NCI-H69 (cell line): ENCODE measurements around the gene P2RX5.

Experiments
- DNase-seq: peaks from one replicate; lab custom pipeline; 2025; lab: John Stamatoyannopoulos, UW

Gene P2RX5

DNA sequence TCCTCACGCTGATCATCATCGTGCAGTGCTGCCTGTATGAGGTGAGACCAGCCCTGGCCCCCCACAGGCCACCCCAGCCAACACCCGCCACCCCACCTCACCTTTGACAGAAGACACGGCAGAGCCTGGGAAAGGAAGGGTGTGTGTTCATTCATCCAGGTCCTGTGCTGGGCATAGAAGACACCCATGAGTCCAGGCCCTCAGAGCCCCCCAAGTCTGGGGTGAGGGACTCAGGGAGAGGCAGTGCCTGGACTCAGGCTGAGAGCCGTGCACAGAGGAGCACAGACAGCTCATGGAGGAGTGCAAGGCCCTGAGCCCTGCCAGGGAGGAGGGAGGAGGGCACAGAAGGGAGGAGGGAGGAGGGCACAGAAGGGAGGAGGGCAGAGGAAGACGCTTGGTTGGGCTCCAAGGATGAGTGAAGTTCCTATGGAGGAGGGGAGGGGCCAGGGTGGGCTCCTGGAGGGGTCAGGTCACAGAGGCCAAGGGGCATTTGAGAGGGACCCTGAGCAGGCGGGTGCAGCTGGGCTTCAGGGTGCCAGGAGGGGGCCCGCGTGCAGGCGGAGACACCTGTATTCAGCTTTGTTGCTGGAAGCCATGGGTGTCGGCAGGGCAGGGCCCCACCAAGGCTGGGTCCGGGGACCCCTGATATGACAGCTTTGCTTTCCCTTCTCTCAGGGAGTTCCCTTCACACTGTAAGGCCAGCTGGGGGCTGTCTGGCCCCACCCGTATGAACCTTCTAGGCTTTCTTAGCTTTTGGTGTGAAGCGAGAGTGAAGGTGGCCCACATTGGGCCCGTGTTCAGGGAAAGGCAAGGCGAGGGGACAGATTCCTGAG is 39.0 kb downstream of the P2RX5 start:
- no peak for DNase-seq

DNA sequence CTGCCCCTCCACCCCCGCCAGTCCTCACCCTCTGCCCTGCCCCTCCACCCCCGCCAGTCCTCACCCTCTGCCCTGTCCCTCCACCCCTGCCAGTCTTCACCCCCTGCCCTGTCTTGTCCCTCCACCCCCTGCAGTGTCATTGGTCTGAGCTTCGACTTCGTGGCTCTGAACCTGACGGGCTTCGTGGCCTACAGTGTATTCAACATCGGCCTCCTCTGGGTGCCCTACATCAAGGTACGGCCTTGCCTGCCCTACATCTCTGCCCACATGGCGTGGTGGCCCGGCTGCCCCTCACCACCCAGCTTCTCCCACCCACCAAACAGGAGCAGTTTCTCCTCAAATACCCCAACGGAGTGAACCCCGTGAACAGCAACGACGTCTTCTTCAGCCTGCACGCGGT is 39.6 kb downstream of the P2RX5 start:
- DNase-seq = no peak

DNA sequence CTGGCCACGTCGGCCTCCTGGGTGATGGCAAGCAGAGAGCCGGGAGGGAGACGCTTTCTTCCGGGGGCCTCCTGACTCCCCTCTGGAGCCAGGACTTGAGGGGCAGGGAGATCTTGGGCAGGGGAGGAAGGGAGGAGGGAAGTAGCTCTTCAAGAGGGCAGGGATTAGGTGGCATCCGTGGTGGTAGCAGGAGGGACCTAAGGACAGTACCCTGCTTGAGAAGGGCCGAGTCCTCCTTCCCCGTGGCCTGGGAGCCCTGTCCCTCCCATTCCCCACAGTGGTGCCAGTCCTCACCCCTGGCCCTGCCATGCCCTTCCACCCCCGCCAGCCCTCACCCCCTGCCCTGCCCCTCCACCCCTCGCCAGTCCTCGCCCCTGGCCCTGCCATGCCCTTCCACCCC is 40.2 kb downstream of the P2RX5 start:
- DNase-seq = no peak

DNA sequence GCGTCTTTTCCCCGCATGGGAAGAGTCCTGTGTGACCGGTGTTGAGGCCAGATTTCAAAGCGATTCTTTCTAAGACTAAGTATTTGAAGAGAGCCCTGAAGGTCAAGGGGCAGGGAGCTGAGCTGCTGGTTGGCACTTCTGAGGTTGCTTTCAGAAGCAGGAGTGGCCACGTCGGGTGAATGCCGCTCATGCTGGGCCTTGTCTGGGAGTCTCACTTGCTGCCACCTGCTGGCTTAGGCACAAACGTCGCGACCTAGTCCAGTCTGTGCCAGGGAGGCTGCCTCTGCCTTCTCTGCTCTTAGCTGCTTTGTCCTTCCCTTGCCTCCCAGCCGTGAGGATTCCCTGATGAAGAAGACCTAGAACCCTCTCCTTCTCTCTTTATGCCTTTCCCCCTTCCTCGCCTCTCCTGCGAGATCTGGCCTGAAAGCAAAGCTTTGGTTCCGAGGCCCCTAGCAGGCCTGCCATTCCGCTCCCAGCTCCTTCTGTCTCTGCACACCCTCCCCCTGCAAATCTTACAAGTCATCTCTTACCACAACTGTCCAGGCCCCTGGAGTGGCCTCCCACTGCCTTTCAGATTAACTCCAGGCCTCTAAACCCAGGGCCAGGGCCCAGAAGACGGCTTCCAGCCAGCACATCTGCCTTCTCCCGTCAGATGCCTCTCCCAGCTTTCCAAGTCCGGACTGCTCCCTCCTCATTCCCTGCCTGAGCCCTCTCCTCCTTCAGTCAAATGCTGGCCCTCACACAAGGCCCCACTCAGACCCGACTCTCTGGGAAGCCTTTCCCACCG is 48.0 kb downstream of the P2RX5 start:
- DNase-seq = peak; percentile 4

DNA sequence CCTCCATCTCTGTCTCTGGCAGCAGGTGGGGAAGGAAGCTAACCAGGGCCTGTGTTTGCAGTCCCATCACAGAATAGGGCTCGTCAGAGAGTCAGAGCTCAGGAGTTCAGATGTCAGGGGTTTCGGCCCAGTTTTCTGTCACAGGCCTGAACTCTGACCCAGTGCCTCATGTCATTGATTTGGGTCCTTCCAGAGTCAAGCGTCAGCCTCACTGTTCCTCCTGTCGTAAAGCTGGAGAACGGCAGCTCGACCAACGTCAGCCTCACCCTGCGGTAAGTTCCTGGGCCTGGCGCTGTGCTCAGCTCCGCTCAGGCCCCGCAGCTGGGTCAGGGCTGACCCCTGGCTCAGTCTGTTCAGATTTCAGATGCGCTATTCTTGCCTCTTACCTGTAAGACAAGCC is 48.7 kb downstream of the P2RX5 start:
- DNase-seq = no peak

DNA sequence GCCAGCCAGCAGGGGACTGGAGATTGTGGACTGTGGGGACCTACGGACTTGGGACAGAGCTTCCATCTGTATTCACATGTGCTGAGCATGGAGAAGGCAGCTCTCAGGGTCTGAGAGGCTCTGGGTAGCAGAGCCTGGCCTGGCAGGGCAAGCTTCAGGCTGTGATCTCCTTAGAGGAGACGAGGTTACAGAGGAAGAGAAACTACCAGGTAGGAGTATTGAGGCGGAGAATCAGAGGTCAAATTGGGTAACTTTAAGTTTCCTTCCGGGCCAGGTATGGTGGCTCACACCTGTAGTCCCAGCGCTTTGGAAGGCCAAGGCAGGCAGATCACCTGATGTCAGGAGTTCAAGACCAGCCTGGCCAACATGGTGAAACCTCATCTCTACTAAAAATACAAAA is 50.6 kb downstream of the P2RX5 start:
- DNase-seq = no peak

DNA sequence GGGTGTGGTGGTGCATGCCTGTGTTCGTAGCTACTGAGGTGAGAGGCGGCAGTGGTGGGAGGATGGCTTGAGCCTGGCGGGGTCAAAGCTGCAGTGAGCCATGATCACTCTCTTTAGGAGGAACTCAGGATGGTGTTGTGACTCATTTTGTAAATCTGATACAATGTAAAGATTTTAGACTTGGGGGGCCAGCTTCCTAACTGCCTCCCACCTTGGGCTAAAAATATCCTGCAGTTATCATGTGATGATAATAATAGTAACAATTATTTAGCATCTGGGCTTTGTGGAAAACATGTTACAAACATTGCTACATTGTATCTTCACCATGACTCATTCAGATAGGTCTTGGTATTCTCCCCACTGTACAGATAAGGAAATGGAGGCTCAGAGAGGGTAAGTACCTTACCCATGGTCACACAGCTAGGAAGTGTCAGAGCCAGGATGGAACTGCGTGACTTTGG is 52.0 kb downstream of the P2RX5 start:
- no peak for DNase-seq

DNA sequence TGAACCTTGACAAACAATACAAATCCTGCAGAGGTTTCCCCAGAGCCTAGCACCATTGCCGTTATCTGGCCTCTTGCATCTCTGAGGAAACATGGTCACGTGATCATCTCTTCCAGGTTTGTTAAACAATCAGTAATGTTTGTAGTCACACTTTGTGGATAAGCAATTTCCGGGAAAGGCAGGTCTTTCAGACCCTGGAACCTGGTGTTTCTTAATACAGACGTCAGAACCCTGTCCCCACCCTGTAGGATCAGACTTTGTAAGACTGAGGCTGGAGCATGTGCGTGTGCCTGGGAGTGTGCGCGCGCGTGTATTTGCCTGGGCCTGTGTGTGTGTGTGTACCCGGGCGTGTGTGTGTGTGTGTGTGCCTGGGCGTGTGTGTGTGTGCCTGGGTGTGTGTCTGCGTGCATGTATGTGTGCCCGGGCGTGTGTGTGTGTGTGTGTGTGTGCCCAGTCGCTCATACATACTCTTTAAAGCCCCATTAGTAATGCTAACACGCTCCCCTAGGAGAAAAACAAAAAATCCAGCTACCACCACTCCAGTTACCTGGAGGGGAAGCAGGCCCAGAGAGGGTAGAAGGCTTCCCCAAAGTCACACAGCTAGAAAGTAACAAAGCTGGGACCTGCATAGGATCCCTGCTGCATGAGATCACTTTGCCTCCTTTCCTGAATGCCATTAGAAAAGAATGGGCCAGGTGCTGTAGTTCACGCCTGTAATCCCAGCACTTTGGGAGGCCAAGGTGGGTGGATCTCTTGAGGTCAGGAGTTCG is 54.1 kb downstream of the P2RX5 start:
- DNase-seq = no peak

DNA sequence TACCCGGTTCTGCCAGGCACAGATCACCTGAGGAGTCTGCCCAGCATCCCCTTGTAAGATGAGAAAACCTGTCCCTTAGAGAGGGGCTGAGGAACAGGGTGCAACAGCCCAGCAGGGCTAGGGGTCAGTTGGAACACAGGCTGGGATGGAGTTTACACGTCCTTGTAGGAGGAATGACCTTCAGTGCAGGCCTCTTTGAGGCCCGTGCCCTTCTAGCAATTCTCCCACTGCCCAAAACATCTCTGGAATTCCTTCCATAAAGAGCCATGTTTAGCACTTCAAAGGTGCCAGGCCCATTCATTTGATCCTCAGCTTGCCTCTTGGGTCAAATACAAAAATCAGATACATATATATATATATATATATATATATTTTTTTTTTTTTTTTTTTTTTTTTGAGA is 54.9 kb downstream of the P2RX5 start:
- DNase-seq = no peak

DNA sequence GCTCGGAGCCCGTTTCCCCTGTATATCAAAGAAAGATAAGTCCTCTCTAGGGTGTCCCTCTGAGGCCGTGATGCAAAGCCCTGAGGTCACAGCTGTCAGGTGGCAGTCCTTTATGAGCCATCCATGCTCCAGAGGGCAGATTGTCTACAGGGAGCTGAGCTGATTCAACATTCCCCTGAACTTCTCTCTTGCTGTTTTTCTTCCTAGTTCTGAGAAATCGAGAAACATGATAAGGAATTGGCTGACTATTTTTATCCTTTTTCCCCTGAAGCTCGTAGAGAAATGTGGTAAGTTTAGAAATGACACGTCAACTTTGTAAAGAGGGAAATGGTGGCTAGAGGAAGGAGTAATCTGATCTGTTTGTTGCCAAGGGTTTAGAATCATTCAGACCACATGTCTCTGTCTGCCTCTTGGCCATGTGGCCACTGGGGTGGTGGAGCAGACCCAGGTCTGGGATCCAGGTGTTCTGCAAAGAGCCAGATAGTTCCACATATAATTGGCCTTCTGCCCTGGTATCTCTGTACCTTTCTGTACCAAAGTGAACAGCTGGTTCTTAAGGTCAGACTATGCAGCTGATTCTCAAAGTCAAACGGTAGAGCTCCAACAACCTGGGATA is 55.9 kb downstream of the P2RX5 start:
- no peak for DNase-seq

DNA sequence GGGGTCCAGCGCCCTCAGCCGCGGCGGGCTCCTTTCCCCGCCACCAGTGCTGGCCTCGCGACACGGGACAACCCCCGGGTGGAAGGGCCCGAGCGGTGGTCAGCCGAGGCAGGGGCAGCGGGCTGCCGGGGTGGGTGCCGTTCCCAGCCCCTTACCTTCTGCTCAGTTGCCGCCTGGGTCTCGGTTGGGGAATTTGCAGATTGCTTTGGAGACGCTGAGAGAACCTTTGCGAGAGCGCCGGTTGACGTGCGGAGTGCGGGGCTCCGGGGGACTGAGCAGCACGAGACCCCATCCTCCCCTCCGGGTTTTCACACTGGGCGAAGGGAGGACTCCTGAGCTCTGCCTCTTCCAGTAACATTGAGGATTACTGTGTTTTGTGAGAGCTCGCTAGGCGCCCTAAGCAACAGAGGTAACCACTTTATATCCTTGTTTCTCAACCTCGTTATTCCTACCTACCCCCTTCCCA is 59.0 kb downstream of the P2RX5 start:
- DNase-seq = no peak

DNA sequence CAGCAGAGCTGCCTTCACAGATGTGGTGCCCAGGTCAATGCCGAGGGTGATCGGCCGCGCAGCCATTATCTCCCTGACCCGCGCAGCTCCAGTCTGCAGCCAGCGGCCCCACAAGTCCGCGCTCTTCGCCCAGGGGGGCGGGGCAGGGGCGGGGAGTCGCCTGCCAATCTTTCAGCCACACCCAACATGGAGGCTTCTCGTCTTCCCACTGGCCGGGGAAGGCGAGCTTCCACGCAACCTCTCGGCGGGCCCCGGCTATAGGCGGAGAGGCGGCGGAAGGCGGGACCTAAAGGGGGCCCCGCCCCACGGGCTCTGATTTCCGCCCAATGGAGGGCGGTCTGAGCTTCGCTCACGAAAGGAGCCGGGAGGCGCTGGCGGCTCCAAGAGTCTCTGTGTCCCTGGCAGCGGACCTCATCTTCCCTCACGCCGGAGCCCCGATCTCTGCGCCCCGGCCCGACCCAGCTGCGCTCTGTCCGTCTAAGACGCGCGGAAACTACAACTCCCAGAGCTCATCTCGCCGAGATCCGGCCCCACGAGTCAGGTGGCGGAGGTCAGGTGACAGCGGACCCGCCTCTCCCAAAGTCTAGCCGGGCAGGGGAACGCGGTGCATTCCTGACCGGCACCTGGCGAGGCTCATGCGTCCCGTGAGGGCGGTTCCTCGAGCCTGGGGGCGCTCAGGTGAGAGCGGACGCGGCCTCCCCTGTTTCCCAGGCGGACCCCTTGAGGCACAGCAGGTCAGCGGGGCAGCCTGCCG is 59.6 kb downstream of the P2RX5 start, which contains the start of the genes CTNS and SHPK:
Gene CTNS (plus strand): TSS at position 607 of the 754 bp plus-strand sequence. CDS start 3,447 bp downstream, outside the sequence.
Gene SHPK (minus strand): TSS at position 97 of the 754 bp plus-strand sequence. CDS start 31 bp downstream, at position 66.
- DNase-seq = peak; percentile 95

DNA sequence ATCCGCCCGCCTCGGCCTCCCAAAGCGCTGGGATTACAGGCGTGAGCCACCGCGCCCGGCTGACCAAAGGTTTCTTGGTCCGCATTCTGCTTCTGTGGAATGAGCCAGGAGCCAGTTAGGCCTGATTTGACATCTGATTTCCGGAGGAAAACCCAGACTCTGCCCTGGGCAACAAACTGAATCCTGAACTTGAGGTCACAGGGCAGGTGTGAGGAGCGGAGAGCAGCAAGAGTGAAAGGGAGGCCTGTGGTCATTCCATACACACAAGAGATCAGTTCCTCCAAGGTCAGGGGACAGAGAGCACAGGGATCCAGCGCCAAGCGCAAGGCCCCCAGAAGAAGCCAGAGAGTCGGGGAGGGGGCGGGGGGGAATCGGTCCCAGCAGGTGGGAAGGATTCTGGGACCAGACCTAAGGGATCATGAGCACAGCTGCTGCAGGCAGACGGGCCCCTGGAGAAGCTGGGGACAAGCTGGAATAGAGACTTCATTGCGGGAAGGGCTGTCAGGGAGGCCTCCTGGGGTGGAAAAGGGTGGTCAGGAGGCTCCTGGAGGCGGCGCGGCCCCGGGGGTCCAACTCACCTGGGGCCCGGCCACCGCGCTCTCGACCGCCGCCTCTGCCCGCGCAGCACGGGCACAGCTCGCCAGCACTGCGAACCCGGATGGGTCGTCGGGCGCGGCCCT is 60.3 kb downstream of the P2RX5 start:
- peak; percentile 32 for DNase-seq

DNA sequence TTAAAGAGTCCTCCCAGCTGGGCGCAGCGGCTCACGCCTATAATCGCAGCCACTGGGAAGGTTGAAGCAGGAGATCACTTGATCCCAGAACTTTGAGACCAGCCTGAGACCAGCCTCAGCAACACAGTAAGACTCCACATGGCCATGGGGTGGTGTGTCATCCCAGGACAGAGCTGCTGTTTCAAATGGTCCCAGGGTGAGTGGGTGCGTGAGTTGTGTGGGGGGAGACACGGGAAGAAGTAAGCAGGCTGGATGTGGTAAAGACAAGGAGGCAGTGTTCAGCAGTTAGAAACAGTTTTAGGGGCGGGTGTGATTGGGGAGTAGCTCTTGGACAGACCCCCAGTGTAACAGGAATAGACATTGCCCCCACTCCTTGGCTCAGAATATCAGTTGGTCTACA is 63.7 kb downstream of the P2RX5 start:
- DNase-seq = no peak

DNA sequence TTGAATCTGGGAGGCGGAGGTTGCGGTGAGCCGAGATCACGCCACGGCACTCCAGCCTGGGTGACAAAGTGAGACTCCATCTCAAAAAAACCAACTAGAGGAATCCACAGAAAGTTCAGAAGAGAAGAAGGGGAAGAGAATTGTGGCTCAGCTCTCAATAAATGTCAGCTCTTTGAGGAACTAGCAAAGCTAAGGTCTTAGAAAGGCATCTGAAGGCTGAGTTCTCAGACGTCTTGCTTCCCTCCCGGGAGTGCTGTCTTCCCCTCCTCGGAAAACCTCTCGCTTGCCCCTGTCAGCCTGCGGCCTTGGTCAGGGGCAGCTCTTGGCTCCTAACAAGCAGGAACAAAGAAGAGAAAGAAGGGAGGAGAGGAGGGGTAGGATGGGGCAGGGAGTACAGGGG is 65.2 kb downstream of the P2RX5 start:
- no peak for DNase-seq

DNA sequence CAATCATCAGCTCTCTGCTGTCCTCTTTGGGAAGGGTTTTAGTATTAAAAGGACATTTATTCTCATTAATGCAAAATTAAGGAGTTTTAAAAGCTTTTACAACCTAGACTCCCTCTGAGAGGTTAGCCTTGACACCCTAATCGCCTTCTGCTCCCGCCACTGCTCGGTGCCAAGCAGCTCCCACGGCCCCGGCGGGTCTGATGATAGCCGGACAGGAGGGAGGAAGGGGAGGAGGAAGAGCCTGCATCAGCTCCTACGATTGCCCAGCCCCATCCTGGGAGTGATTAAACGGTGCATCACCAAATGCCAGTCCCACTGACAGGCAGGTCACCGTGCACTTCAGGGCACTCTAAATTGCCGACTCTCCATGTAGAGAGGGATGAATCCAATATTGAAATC is 68.2 kb downstream of the P2RX5 start:
- no peak for DNase-seq

DNA sequence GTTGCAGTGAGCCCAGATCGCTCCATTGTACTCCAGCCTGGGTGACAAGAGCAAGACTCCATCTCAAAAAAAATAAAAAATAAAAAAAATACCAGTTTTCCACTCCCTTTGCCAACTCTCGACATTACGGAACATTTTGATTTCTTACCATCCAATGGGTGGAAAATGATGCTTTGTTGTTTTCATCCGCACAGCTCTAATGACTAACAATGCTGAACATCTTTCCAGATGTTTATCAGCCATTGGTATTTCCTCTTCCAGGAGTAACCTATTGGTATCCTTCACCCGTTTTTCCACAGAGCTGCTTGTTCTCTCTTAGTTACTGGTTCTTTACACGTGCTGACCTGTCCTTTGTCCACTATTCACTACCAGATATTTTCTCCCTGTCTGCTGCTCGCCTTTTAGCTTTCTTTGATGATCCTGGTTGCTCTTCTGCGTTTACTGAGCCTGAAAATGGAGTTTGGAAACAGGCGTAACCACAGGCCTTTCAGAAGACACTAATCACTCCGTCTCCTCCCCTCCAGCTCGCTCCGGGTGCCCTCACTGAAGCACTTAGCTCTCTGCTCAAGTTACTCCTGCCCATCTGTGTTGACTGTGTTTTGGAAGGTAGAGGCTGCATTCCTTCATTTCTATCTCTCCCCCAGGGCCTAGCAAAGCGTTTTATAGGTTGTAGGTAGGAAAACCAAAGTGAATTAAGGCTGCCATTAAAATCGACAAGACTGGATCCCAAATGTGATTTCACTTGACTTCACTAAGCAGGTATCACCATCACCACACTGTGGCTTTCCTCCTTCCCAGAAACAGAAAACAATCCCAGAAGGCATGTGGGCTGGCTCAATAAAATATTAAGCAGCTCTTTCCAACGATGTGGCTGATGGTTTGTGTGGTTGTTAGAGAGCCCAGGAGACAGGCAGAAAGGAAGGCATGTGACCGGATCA is 68.9 kb downstream of the P2RX5 start:
- DNase-seq = no peak
